Measurements from ENCODE around the gene ENG.

ENG gene

GRCh38 chr9:127865645-127866464 lies 11.4 kb upstream of the ENG start:
- TF ChIP-seq CTCF (conservative IDR thresholded peaks at IDR 0.05; ENCODE audit: control insufficient read depth, insufficient read depth, low read depth, low read length): no peak
- DNase-seq (ENCODE audit: low read depth): no peak
- no peak overlapping the region for H3K4me3 ChIP-seq (ENCODE audit: control insufficient read depth, low read depth, low read length)

GRCh38 chr9:127863191-127863621 lies 8.7 kb upstream of the ENG start:
- TF ChIP-seq CTCF (conservative IDR thresholded peaks at IDR 0.05; ENCODE audit: control insufficient read depth, insufficient read depth, low read depth, low read length): no peak
- H3K4me3 ChIP-seq (ENCODE audit: control insufficient read depth, low read depth, low read length): no peak overlapping the region
- DNase-seq (ENCODE audit: low read depth): no peak

GRCh38 chr9:127862075-127863011 lies 7.9 kb upstream of the ENG start:
- TF ChIP-seq CTCF (conservative IDR thresholded peaks at IDR 0.05; ENCODE audit: control insufficient read depth, insufficient read depth, low read depth, low read length): no peak
- no peak overlapping the region for H3K4me3 ChIP-seq (ENCODE audit: control insufficient read depth, low read depth, low read length)
- no peak for DNase-seq (ENCODE audit: low read depth)

- DNase-seq (ENCODE audit: low read depth): no peak
- no peak for TF ChIP-seq CTCF (conservative IDR thresholded peaks at IDR 0.05; ENCODE audit: control insufficient read depth, insufficient read depth, low read depth, low read length)
- no peak overlapping the region for H3K4me3 ChIP-seq (ENCODE audit: control insufficient read depth, low read depth, low read length)
Observed at GRCh38 chr9:127860779-127861178, 6.3 kb upstream of the ENG start.

- no peak for TF ChIP-seq CTCF (conservative IDR thresholded peaks at IDR 0.05; ENCODE audit: control insufficient read depth, insufficient read depth, low read depth, low read length)
- DNase-seq (ENCODE audit: low read depth): no peak
- no peak overlapping the region for H3K4me3 ChIP-seq (ENCODE audit: control insufficient read depth, low read depth, low read length)
Observed at GRCh38 chr9:127860260-127860659, 5.8 kb upstream of the ENG start.

GRCh38 chr9:127858041-127858512 lies 3.6 kb upstream of the ENG start:
- DNase-seq (ENCODE audit: low read depth): no peak
- no peak for TF ChIP-seq CTCF (conservative IDR thresholded peaks at IDR 0.05; ENCODE audit: control insufficient read depth, insufficient read depth, low read depth, low read length)

More at GRCh38 chr9:127858041-127858512, 3.6 kb upstream of the ENG start:
- no peak overlapping the region for H3K4me3 ChIP-seq (ENCODE audit: control insufficient read depth, low read depth, low read length)

Data from fibroblast of mammary gland (primary cell).